OCI-M2 (cell line): ENCODE results near the gene CRTC1.
"Not testable (repeated sequence)": the region's sequence is repeated elsewhere in the genome, so short reads cannot be mapped to it uniquely, and the experiment has no call there.

Experiments used
- DNase-seq: peaks from one replicate; lab custom pipeline; 2025; ENCODE audit not compliant: unreplicated experiment; lab: John Stamatoyannopoulos, UW

Gene CRTC1

GRCh38 chr19:18668744-18669523, 14.5 kb upstream of the CRTC1 start:
- no peak for DNase-seq

DNA sequence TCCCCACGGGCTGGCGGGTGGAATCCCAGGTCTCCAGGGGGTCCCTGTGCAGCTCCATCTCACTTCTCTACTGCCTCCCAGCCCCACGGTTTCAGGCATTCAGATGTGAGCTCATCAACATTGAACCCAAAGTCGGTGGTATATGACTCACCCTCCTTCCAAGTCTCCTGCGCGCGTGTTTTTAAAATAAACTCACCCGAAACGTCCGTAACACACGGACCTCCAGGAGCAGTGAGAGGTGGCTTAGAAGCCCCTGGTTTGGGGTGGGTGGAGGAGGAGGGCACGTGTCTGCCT, 14.0 kb upstream of the CRTC1 start:
- DNase-seq: no peak

GRCh38 chr19:18669883-18670282, 13.6 kb upstream of the CRTC1 start:
- no peak for DNase-seq

GRCh38 chr19:18670312-18670711, 13.2 kb upstream of the CRTC1 start:
- no peak for DNase-seq

DNA sequence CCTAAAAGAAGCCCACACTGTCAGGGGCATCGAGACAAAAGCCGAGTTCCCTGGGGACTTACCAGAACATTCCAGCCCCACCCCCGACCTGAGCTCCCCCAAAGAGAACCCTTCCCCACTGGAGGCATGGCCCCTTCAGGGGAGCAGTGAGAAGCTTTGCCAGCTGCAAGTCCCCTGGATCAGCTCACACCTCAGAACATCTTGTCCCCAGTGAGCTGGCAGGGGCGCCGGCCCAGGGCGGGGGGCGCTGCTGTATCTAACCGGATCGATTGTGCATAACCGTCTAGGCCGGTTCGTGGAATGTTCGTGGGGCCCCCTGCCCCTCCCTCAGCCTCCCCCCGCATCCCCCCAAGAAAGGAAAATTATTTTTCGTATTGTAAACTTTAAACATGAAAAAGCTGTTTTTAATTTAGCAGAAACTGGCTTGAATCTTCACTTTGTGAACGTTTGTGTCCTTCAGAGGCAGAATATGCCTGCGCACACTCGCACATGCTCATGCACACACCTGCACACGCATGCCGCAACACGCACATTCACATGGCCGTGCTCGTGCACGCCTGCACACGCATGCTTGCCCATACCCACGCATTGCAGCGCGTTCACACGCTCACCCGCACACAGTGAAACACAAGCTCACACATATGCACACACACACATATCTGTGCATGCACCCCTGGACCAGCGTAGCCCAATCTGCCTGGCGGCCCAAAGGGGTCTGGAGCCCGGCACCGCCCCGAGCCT, 12.0 kb upstream of the CRTC1 start:
- DNase-seq: no peak

DNA sequence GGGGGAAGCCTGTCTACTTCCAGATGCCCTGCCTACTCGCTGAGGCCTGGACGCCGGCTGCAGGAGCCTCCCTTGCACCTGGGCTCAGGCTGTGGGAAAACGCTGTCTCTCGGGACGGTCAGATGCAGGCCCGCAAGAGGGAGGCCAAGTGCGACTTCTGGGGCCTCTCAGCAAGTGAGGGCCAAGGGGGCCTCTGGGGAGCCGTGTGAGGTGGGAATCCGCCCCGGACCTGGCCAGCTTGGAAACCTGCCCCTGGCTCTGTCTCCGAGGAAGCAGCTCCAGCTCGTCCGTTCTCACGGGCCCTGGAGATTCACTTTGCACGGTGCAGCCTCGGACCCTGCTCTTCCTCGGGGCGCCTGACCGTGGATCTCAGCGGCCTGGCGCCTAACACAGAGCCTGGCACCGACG, 11.4 kb upstream of the CRTC1 start:
- no peak for DNase-seq

GRCh38 chr19:18672606-18673337, 10.7 kb upstream of the CRTC1 start:
- DNase-seq: no peak

GRCh38 chr19:18674616-18675015, 8.9 kb upstream of the CRTC1 start:
- no peak for DNase-seq

GRCh38 chr19:18675779-18676178, 7.7 kb upstream of the CRTC1 start:
- no peak for DNase-seq

DNA sequence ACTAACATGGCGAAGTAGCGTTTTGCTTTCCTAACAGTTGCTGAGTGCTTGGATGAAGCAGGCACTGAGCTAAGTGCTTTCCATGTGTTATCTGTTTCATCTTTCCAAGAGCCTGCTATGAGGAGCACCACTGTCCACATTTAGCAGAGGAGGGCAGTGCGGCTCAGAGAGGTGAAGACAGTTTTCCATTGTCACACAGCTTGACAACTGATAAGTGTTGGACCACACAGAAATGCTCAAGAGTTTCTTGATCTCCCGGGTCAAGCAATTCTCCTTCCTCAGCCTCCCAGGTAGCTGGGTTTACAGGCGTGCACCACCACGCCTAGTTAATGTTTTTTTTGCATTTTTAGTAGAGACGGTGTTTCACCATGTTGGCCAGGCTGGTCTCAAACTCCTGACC, 6.8 kb upstream of the CRTC1 start:
- no peak for DNase-seq

GRCh38 chr19:18677156-18677555, 6.3 kb upstream of the CRTC1 start:
- DNase-seq: no peak

- not testable (repeated sequence) for DNase-seq
Observed at GRCh38 chr19:18680148-18680547, 3.3 kb upstream of the CRTC1 start.

- DNase-seq: no peak
Observed at GRCh38 chr19:18682807-18683108, 722 bp upstream of the CRTC1 start.

- DNase-seq: no peak
Observed at GRCh38 chr19:18683958-18684641, 620 bp downstream of the CRTC1 start.

DNA sequence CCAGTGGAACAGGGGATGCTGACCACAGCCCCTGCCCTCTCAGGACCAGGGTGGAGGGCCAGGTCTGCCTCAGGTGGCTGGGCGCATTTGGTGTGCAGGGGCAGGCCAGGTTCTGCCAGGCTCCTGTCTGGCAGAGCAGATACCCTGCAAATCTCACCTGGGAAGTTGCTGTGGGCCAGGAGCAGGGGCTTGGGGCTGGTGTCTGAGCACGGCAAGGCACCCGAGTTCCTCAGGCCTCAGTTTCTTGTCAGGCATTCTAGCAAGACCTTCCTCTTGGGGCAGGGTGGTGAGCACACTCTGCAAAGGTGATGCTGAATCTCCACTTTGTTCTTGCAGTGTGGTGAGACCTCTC, 1.1 kb downstream of the CRTC1 start:
- DNase-seq: no peak

DNA sequence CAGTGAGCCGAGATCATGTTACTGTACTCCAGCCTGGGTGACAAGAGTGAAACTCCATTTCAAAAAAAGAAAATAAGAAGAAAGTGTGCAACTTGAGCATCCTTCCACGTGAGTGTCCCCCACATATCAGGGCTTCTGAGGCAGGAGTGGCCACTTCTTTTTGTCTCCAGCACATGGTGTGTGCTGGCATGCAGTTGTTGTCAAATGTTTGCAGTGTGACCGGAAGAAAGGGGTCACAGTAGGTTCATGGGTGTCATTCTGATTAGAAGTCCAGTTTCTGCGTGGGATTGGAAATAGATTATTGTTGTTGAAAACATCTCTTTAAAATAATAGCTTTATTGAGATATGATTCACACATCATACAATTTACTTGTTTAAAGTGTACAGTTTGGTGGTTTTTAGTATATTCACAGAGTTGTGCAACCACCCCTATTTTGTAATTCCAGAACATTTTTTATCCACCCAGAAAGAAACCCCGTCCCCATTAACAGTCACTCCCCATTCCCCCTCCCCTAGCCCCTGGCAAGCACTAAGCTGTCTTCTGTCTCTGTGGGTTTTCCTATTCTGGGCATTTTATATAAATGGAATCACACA, 2.2 kb downstream of the CRTC1 start:
- DNase-seq: no peak

DNA sequence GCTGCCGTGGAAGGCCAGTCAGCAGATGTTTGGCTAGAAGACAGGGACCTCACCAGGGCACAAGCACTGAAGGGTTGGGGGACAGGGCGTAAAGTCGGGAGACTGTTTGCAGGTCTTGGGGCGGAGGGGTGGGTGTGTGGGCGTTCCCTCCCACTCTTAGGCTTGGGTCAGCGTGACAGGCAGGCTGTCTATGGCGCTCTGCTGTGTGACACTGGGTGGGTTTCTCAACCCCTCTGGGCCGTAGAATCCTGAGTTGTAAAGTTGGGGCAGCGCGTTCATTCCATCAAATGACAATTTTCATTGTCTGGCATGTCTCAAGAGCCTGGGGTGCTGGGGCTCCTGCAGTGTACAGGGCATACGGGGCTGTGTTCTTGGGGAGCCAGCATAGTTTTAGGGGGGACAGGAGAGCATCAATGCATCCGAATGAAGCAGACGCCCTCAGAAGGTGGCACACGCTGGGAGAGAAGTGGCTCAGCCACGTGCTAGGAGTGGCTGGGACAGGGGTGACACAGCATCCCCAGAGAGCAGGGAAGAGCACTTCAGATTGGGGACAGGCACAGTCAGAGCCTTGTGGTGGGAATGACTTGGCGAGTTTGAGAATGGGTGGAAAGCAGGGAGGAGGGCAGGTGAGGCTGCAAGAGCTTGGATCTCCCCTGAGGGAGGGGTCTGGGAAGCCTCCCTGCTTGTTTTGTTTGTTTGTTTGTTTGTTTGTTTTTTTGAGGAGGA, 4.4 kb downstream of the CRTC1 start:
- DNase-seq: no peak

GRCh38 chr19:18696023-18696422, 12.5 kb downstream of the CRTC1 start:
- DNase-seq: no peak

DNA sequence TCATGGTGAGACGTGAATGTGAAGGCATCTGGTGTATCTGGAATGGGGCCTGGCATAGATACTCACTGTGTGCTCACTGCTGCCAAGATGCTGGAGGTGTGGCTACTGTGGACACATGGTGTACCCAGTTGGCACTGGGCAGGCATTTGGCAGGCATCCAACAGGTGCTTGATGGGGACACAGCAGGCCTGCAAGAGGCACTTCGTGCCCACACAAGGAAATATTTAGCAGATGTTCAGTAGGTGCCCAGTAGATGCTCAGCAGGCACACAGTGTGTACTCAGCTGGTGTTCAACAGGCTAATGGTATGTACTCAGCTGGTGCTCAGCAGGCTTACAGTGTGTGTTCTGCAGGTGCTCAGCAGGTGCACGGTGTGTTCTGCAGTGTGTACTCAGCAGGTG, 14.2 kb downstream of the CRTC1 start:
- DNase-seq: no peak

GRCh38 chr19:18698321-18699167, 15.1 kb downstream of the CRTC1 start:
- no peak for DNase-seq
